Endodermal cell (in vitro differentiated cells): ENCODE results near the gene UCN2. TPM values are rescaled to one million over a fixed set of nuclear protein-coding genes. Genes with fewer than 3 reads are reported as not detected.
"Not testable (repeated sequence)": the region's sequence is repeated elsewhere in the genome, so short reads cannot be mapped to it uniquely, and the experiment has no call there.

Experiments
- DNase-seq: peaks from one replicate; pipeline ENCODE4 v3.0.0-alpha.2; 2017
- H3K27ac ChIP-seq: 2 replicates; pipeline ENCODE4 v1.5.1; 2013; ENCODE audit warnings: mild to moderate bottlenecking, low read depth, low read length, moderate library complexity
- H3K27me3 ChIP-seq: 2 replicates; pipeline ENCODE4 v1.6.1; 2013; ENCODE audit warnings: mild to moderate bottlenecking, low read length, moderate library complexity; ENCODE audit not compliant: insufficient read depth, control insufficient read depth, poor library complexity, severe bottlenecking
- H3K36me3 ChIP-seq: 2 replicates; pipeline ENCODE4 v1.7.0; 2013; ENCODE audit warnings: mild to moderate bottlenecking, low read length, moderate library complexity; ENCODE audit not compliant: control insufficient read depth, insufficient read depth
- H3K4me1 ChIP-seq: one replicate; pipeline ENCODE4 v1.7.0; 2013; ENCODE audit warnings: low read length; ENCODE audit not compliant: control insufficient read depth, insufficient read depth
- H3K4me3 ChIP-seq: 2 replicates; pipeline ENCODE4 v1.5.1; 2013; ENCODE audit warnings: mild to moderate bottlenecking, low read length, moderate library complexity
- H3K9ac ChIP-seq: 2 replicates; pipeline ENCODE4 v1.6.1; 2013; ENCODE audit warnings: mild to moderate bottlenecking, low read length, moderate library complexity; ENCODE audit not compliant: poor library complexity, severe bottlenecking; ENCODE audit errors: extremely low read depth
- H3K9me3 ChIP-seq: 2 replicates; pipeline ENCODE4 v1.6.1; 2013; ENCODE audit warnings: mild to moderate bottlenecking, low read length, moderate library complexity; ENCODE audit not compliant: control insufficient read depth
- H3K27ac Mint-ChIP-seq: 2 replicates; pipeline ENCODE4 v1.8.0; 2020; ENCODE audit warnings: mixed read lengths
- H3K27me3 Mint-ChIP-seq: 2 replicates; pipeline ENCODE4 v1.8.0; 2021; ENCODE audit warnings: mild to moderate bottlenecking, mixed read lengths; ENCODE audit not compliant: insufficient read depth
- H3K36me3 Mint-ChIP-seq: 2 replicates; pipeline ENCODE4 v1.8.0; 2020; ENCODE audit warnings: low read depth, mixed read lengths
- H3K4me1 Mint-ChIP-seq: 2 replicates; pipeline ENCODE4 v1.8.0; 2020; ENCODE audit warnings: mixed read lengths
- H3K4me3 Mint-ChIP-seq: 2 replicates; pipeline ENCODE4 v1.8.0; 2020; ENCODE audit warnings: mild to moderate bottlenecking, moderate library complexity, mixed read lengths
- H3K9me3 Mint-ChIP-seq: 2 replicates; pipeline ENCODE4 v1.8.0; 2020; ENCODE audit warnings: mild to moderate bottlenecking, mixed read lengths
- WGBS, 2 experiments: methylation state at CpG; one replicate each; pipeline versions ENCODE4 v1.1.5 to v1.1.7; 2013; ENCODE audit warnings: missing lambda C conversion rate in 2 of 2, mixed read lengths in 1 of 2; ENCODE audit not compliant: insufficient coverage in 1 of 2, insufficient read length in 1 of 2; 5-methylcytosine and 5-hydroxymethylcytosine counted together
- total RNA-seq, 2 donors: library from RNA; stranded (reverse); fragmentation: NEBNext Ultra II Directional in 1 of 2; extraction: Animal tissue kit (Norgen Biotek cat#: 25700) in 1 of 2; gene quantifications; 2 replicates in 1 of 2; 3 replicates in 1 of 2; pipeline ENCODE4 v1.2.1, GENCODE V29; 2021
- TF ChIP-seq, protein P1 (sequence below): fragments of 200-600 bp; sonication (generic); conservative IDR thresholded peaks from 2 replicates; pipeline ENCODE4 v1.5.0; 2021; ENCODE audit warnings: antibody characterized with exemption, mild to moderate bottlenecking

UCN2 gene
- total RNA-seq, 2 donors from 2014 or later, result not detected

GRCh38 chr3:48532271-48532976 lies 31.2 kb downstream of the UCN2 start:
- H3K36me3 Mint-ChIP-seq, result peaks cover 31% of the 10 kb centered on the region
- no peak overlapping the region for H3K27ac ChIP-seq
- no peak overlapping the region for H3K4me3 ChIP-seq
- H3K27me3 Mint-ChIP-seq, result no peaks in the 10 kb centered on the region
- H3K9me3 Mint-ChIP-seq, result no peaks in the 10 kb centered on the region
- H3K4me3 Mint-ChIP-seq, result no peak overlapping the region
- H3K9me3 ChIP-seq, result no peaks in the 10 kb centered on the region
- no peak overlapping the region for H3K27ac Mint-ChIP-seq
- WGBS, 2 experiments, result 93 to 100% methylated on average over 2 to 3 of the region's 6 CpGs
- H3K36me3 ChIP-seq, result no peaks in the 10 kb centered on the region
- H3K4me1 ChIP-seq, result no peaks in the 10 kb centered on the region
- H3K27me3 ChIP-seq, result no peaks in the 10 kb centered on the region
- no peaks in the 10 kb centered on the region for H3K4me1 Mint-ChIP-seq
- TF ChIP-seq, protein P1, sequence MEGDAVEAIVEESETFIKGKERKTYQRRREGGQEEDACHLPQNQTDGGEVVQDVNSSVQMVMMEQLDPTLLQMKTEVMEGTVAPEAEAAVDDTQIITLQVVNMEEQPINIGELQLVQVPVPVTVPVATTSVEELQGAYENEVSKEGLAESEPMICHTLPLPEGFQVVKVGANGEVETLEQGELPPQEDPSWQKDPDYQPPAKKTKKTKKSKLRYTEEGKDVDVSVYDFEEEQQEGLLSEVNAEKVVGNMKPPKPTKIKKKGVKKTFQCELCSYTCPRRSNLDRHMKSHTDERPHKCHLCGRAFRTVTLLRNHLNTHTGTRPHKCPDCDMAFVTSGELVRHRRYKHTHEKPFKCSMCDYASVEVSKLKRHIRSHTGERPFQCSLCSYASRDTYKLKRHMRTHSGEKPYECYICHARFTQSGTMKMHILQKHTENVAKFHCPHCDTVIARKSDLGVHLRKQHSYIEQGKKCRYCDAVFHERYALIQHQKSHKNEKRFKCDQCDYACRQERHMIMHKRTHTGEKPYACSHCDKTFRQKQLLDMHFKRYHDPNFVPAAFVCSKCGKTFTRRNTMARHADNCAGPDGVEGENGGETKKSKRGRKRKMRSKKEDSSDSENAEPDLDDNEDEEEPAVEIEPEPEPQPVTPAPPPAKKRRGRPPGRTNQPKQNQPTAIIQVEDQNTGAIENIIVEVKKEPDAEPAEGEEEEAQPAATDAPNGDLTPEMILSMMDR, result no peak
- H3K9ac ChIP-seq, result no peak overlapping the region
- DNase-seq, result no peak

DNA sequence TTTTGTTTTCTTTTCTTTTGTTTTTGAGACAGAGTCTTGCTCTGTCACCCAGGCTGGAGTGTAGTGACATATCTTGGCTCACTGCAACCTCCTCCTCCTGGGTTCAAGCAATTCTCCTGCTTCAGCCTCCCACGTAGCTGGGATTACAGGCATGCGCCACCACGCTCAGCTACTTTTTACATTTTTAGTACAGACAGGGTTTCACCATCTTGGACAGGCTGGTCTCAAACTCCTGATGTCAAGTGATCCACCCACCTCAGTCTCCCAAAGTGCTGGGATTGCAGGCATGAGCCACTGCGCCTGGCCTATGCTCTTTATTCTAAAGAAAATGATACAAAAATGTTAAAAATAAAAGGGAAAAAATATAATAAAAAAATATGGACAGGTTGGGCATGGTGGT lies 32.9 kb downstream of the UCN2 start:
- H3K4me1 ChIP-seq, H3K27me3 ChIP-seq, H3K4me3 Mint-ChIP-seq, H3K4me3 ChIP-seq, H3K9ac ChIP-seq, H3K27ac Mint-ChIP-seq, H3K27ac ChIP-seq, H3K9me3 Mint-ChIP-seq, H3K36me3 ChIP-seq, H3K4me1 Mint-ChIP-seq, DNase-seq, H3K9me3 ChIP-seq, H3K27me3 Mint-ChIP-seq: not testable (repeated sequence)
- H3K36me3 Mint-ChIP-seq, result peaks cover 29% of the 10 kb centered on the region
- 90 to 94% methylated on average over 3 to 4 of the region's 4 CpGs for WGBS, 2 experiments

GRCh38 chr3:48528754-48529153 lies 34.8 kb downstream of the UCN2 start:
- Mint-ChIP-seq H3K9me3 (no peaks in the 10 kb centered on the region), H3K4me3 (no peak overlapping the region), H3K27me3 (no peaks in the 10 kb centered on the region), H3K27ac (no peak overlapping the region), H3K4me1 (no peaks in the 10 kb centered on the region), H3K36me3 (peaks cover 22% of the 10 kb centered on the region)
- no peaks in the 10 kb centered on the region for H3K9me3 ChIP-seq
- no peak overlapping the region for H3K27ac ChIP-seq
- no peaks in the 10 kb centered on the region for H3K4me1 ChIP-seq
- no peak for DNase-seq
- no peak overlapping the region for H3K9ac ChIP-seq
- TF ChIP-seq, protein P1, result no peak
- H3K27me3 ChIP-seq, result no peaks in the 10 kb centered on the region
- H3K4me3 ChIP-seq, result no peak overlapping the region
- H3K36me3 ChIP-seq, result no peaks in the 10 kb centered on the region
- 91 to 100% methylated on average over 1 to 3 of the region's 3 CpGs for WGBS, 2 experiments

GRCh38 chr3:48528048-48528447 lies 35.5 kb downstream of the UCN2 start:
- Histone ChIP-seq H3K9me3 (no peaks in the 10 kb centered on the region), H3K9ac (no peak overlapping the region), H3K36me3 (no peaks in the 10 kb centered on the region), H3K4me3 (no peak overlapping the region), H3K27ac (no peak overlapping the region), H3K27me3 (no peaks in the 10 kb centered on the region), H3K4me1 (no peaks in the 10 kb centered on the region)
- H3K9me3 Mint-ChIP-seq, result no peaks in the 10 kb centered on the region
- H3K27me3 Mint-ChIP-seq, result no peaks in the 10 kb centered on the region
- no peak overlapping the region for H3K27ac Mint-ChIP-seq
- no peak for DNase-seq
- peaks cover 19% of the 10 kb centered on the region for H3K36me3 Mint-ChIP-seq
- H3K4me1 Mint-ChIP-seq, result no peaks in the 10 kb centered on the region
- TF ChIP-seq, protein P1, result no peak
- WGBS, 2 experiments, result 95 to 99% methylated on average over 9 of the region's 9 CpGs
- no peak overlapping the region for H3K4me3 Mint-ChIP-seq
